Tibial nerve (tissue), 4 donors: ENCODE measurements around the gene ZEB1. TPM values are rescaled to one million over a fixed set of nuclear protein-coding genes. Genes with fewer than 3 reads are reported as not detected.

Experiments
- DNase-seq, 2 donors: peaks; one replicate each; pipeline ENCODE4 v3.0.0-alpha.2; 2019; ENCODE audit warnings: low spot score in 2 of 2
- H3K27ac ChIP-seq, 4 donors: fragments of 200-600 bp; sonication (generic) in 3 of 4; one replicate each; pipeline ENCODE4 v1.5.1; 2017 to 2019; ENCODE audit warnings: mild to moderate bottlenecking in 1 of 4
- H3K27me3 ChIP-seq, 2 donors: fragments of 200-600 bp; sonication (generic) in 1 of 2; one replicate each; pipeline versions ENCODE4 v1.5.1 to v1.6.0; 2017 to 2019
- H3K36me3 ChIP-seq, 3 donors: fragments of 200-600 bp; sonication (generic); one replicate each; pipeline ENCODE4 v1.5.1; 2018 to 2019
- H3K4me1 ChIP-seq, 4 donors: fragments of 200-600 bp; sonication (generic) in 3 of 4; one replicate each; pipeline ENCODE4 v1.5.1; 2017 to 2019
- H3K4me3 ChIP-seq, 4 donors: fragments of 200-600 bp; sonication (generic) in 3 of 4; one replicate each; pipeline ENCODE4 v1.5.1; 2017 to 2019; ENCODE audit warnings: mild to moderate bottlenecking in 1 of 4, moderate library complexity in 1 of 4
- H3K9me3 ChIP-seq, 4 donors: fragments of 200-600 bp; sonication (generic) in 3 of 4; one replicate each; pipeline ENCODE4 v1.5.1; 2017 to 2019
- CTCF ChIP-seq, 5 experiments: fragments of 200-600 bp in 3 of 5; fragments of 450-650 bp in 2 of 5; sonication (generic) in 3 of 5; IDR thresholded peaks; one replicate each; pipeline ENCODE4 v1.5.1; 2016 to 2019; ENCODE audit warnings: antibody characterized with exemption in 5 of 5, mild to moderate bottlenecking in 3 of 5, moderate library complexity in 2 of 5
- EP300 ChIP-seq, 2 donors: sonication (generic); formaldehyde crosslinking; IDR thresholded peaks; one replicate each; pipeline ENCODE4 v1.6.1; 2017; ENCODE audit warnings: antibody characterized with exemption in 2 of 2, mild to moderate bottlenecking in 1 of 2
- POLR2A ChIP-seq, 2 donors: fragments of 450-650 bp; IDR thresholded peaks; one replicate each; pipeline ENCODE4 v1.6.1; 2017; ENCODE audit warnings: antibody characterized with exemption in 2 of 2, mild to moderate bottlenecking in 2 of 2, moderate library complexity in 2 of 2
- WGBS, 2 donors: methylation state at CpG; one replicate each; pipeline ENCODE4 v1.1.5; 2018; 5-methylcytosine and 5-hydroxymethylcytosine counted together
- total RNA-seq, 4 donors: library from RNA; depleted of rRNA; stranded (reverse); fragments of >200 nt; gene quantifications; one replicate each; pipeline ENCODE4 v1.1.0, GENCODE V29; 2016

ZEB1 gene
- total RNA-seq, 4 donors from 2014 or later: 84.6 to 128 (median 95.7) TPM

- Histone ChIP-seq H3K4me1 (peaks cover 0 to 26% (median 6%) of the 10 kb centered on the region in 4 donors), H3K27me3 (no peaks in the 10 kb centered on the region), H3K36me3 (peaks cover 0 to 1% (median 0%) of the 10 kb centered on the region in 3 donors), H3K9me3 (no peaks in the 10 kb centered on the region), H3K27ac (peak overlapping the region; percentile 93 to 98 (median 96)), H3K4me3 (peak overlapping the region; percentile 91 to 95 (median 92))
- TF ChIP-seq CTCF (IDR thresholded peaks at IDR 0.05) (no peak), POLR2A (IDR thresholded peaks at IDR 0.05) (no peak), EP300 (IDR thresholded peaks at IDR 0.05) (no peak)
- WGBS, 2 donors: 39 to 41% methylated on average over 21 of the region's 21 CpGs
- DNase-seq: no peak
Observed at GRCh38 chr10:31317652-31318381, 1.2 kb upstream of the ZEB1 start.

GRCh38 chr10:31318382-31318853 is 598 bp upstream of the ZEB1 start:
- no peaks in the 10 kb centered on the region for H3K9me3 ChIP-seq
- H3K27me3 ChIP-seq: no peaks in the 10 kb centered on the region
- H3K4me3 ChIP-seq: peak overlapping the region; percentile 91 to 95 (median 92)
- peak overlapping the region; percentile 93 to 98 (median 96) for H3K27ac ChIP-seq
- no peaks in the 10 kb centered on the region for H3K36me3 ChIP-seq
- peak; percentile 44 to 65 for DNase-seq
- 3 to 5% methylated on average over 22 to 29 of the region's 32 CpGs for WGBS, 2 donors
- H3K4me1 ChIP-seq: peaks cover 0 to 30% (median 6%) of the 10 kb centered on the region in 4 donors
- TF ChIP-seq EP300 (IDR thresholded peaks at IDR 0.05) (peak in 1 of 2 donors; percentile 64), CTCF (IDR thresholded peaks at IDR 0.05) (no peak)

GRCh38 chr10:31319602-31320549 is 860 bp downstream of the ZEB1 start:
- peak overlapping the region; percentile 93 to 98 (median 96) for H3K27ac ChIP-seq
- no peak for DNase-seq
- H3K9me3 ChIP-seq: no peaks in the 10 kb centered on the region
- H3K4me1 ChIP-seq: peaks cover 0 to 41% (median 6%) of the 10 kb centered on the region in 4 donors
- TF ChIP-seq CTCF (IDR thresholded peaks at IDR 0.05): peak in 1 of 5 experiments; percentile 4
- no peak for TF ChIP-seq EP300 (IDR thresholded peaks at IDR 0.05)
- 1% methylated on average over 50 to 112 of the region's 129 CpGs for WGBS, 2 donors
- no peaks in the 10 kb centered on the region for H3K36me3 ChIP-seq
- no peaks in the 10 kb centered on the region for H3K27me3 ChIP-seq
- H3K4me3 ChIP-seq: peak overlapping the region; percentile 91 to 95 (median 92)

- Histone ChIP-seq H3K36me3 (no peaks in the 10 kb centered on the region), H3K27ac (peak overlapping the region; percentile 84 to 98 (median 94)), H3K27me3 (no peaks in the 10 kb centered on the region), H3K4me1 (peaks cover 0 to 38% (median 6%) of the 10 kb centered on the region in 4 donors), H3K4me3 (peak overlapping the region; percentile 91 to 95 (median 92)), H3K9me3 (no peaks in the 10 kb centered on the region)
- peak; percentile 32 to 59 for DNase-seq
- 0 to 1% methylated on average over 42 to 43 of the region's 43 CpGs for WGBS, 2 donors
- TF ChIP-seq EP300 (IDR thresholded peaks at IDR 0.05): peak in 1 of 2 donors; percentile 63
- peak in 2 of 5 experiments; percentile 25 to 33 for TF ChIP-seq CTCF (IDR thresholded peaks at IDR 0.05)
- peak in 1 of 2 donors; percentile 18 for TF ChIP-seq POLR2A (IDR thresholded peaks at IDR 0.05)
Observed at GRCh38 chr10:31320550-31321211, 1.7 kb downstream of the ZEB1 start.
